Measurements from ENCODE around the gene CDK5RAP3.

- TF ChIP-seq, protein P1, sequence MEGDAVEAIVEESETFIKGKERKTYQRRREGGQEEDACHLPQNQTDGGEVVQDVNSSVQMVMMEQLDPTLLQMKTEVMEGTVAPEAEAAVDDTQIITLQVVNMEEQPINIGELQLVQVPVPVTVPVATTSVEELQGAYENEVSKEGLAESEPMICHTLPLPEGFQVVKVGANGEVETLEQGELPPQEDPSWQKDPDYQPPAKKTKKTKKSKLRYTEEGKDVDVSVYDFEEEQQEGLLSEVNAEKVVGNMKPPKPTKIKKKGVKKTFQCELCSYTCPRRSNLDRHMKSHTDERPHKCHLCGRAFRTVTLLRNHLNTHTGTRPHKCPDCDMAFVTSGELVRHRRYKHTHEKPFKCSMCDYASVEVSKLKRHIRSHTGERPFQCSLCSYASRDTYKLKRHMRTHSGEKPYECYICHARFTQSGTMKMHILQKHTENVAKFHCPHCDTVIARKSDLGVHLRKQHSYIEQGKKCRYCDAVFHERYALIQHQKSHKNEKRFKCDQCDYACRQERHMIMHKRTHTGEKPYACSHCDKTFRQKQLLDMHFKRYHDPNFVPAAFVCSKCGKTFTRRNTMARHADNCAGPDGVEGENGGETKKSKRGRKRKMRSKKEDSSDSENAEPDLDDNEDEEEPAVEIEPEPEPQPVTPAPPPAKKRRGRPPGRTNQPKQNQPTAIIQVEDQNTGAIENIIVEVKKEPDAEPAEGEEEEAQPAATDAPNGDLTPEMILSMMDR (conservative IDR thresholded peaks at IDR 0.05 in 1 of 2, IDR thresholded peaks at IDR 0.05 in 1 of 2; ENCODE audit: low read depth in 1 of 2, low read length in 2 of 2), result no peak
- no peak for TF ChIP-seq EZH2 (IDR thresholded peaks at IDR 0.05; ENCODE audit: low read length, missing control alignments)
These were observed 15.6 kb downstream of the CDK5RAP3 start for GRCh38 chr17:47986520-47986919.
